B cell (primary cell): ENCODE results near the gene PLAAT3. TPM values are rescaled to one million over a fixed set of nuclear protein-coding genes. Genes with fewer than 3 reads are reported as not detected.
A peak's percentile ranks its signal among the peaks of the same experiment; 100 is the strongest.

Source experiments
- ATAC-seq: fragments of 200-7000 bp; cut with Tn5 transposase; one replicate; pipeline ENCODE4 v1.10.0; 2021; ENCODE audit warnings: low read depth, mild to moderate bottlenecking, moderate number of reproducible peaks, moderate library complexity
- CTCF ChIA-PET: fragments of 350-600 bp; sonication (Branson Sonifier 250); formaldehyde crosslinking; loops from one replicate; lab custom pipeline; 2021; ENCODE audit warnings: antibody characterized with exemption, inconsistent platforms; lab: Charles Lee
- POLR2A ChIA-PET: fragments of 350-600 bp; sonication (Branson Sonifier 250); formaldehyde crosslinking; loops from one replicate; lab custom pipeline; 2021; ENCODE audit warnings: antibody characterized with exemption; lab: Charles Lee
- DNase-seq: peaks from one replicate; pipeline ENCODE4 v3.0.0; 2013
- H2AFZ ChIP-seq: 2 replicates; pipeline ENCODE4 v1.6.1; 2012; ENCODE audit warnings: mild to moderate bottlenecking, low read depth, low read length; ENCODE audit not compliant: insufficient read depth, poor library complexity, severe bottlenecking
- H3K27ac ChIP-seq, 2 donors: 1 replicate in 1 of 2; 2 replicates in 1 of 2; pipeline ENCODE4 v1.5.1; 2012 to 2013; ENCODE audit warnings: low read length in 2 of 2, mild to moderate bottlenecking in 2 of 2, moderate library complexity in 1 of 2
- H3K27me3 ChIP-seq, 4 experiments: fragments of 200-600 bp in 1 of 4; sonication (generic) in 1 of 4; replicated peaks in 1 of 4; 1 replicate in 2 of 4; 2 replicates in 2 of 4; pipeline versions ENCODE4 v1.6.1 to v1.7.0; 2013 to 2016; ENCODE audit warnings: low read length in 3 of 4, mild to moderate bottlenecking in 2 of 4, mixed read lengths in 1 of 4, moderate library complexity in 1 of 4; ENCODE audit not compliant: insufficient read depth in 4 of 4, control insufficient read depth in 3 of 4; ENCODE audit errors: control extremely low read depth in 1 of 4
- H3K36me3 ChIP-seq, 2 experiments: replicated peaks in 1 of 2; 1 replicate in 1 of 2; 2 replicates in 1 of 2; pipeline versions ENCODE4 v1.6.1 to v1.7.1; 2013; ENCODE audit warnings: low read length in 1 of 2; ENCODE audit not compliant: insufficient read depth in 2 of 2, control insufficient read depth in 1 of 2; ENCODE audit errors: control extremely low read depth in 1 of 2, extremely low read depth in 1 of 2
- H3K4me1 ChIP-seq, 2 donors: fragments of 200-600 bp in 1 of 2; sonication (generic) in 1 of 2; 1 replicate in 1 of 2; 2 replicates in 1 of 2; pipeline versions ENCODE4 v1.5.1 to v1.6.1; 2013 to 2017; ENCODE audit warnings: low read length in 2 of 2; ENCODE audit not compliant: control insufficient read depth in 2 of 2, insufficient read depth in 2 of 2
- H3K4me2 ChIP-seq: replicated peaks from 2 replicates; pipeline ENCODE3; 2012; ENCODE audit warnings: mild to moderate bottlenecking, low read depth, low read length; ENCODE audit not compliant: poor library complexity, severe bottlenecking
- H3K4me3 ChIP-seq, 5 experiments: fragments of 200-600 bp in 1 of 5; sonication (generic) in 1 of 5; 1 replicate in 3 of 5; 2 replicates in 2 of 5; pipeline versions ENCODE4 v1.5.1 to v1.7.0; 2011 to 2016; ENCODE audit warnings: low read length in 4 of 5, mild to moderate bottlenecking in 4 of 5, low read depth in 2 of 5, control low read depth in 1 of 5, moderate library complexity in 1 of 5; ENCODE audit not compliant: insufficient read depth in 1 of 5; ENCODE audit errors: control extremely low read depth in 1 of 5, extremely low read depth in 1 of 5
- H3K79me2 ChIP-seq: fragments of 200-600 bp; sonication (generic); one replicate; pipeline ENCODE4 v1.6.0; 2016; ENCODE audit warnings: low read length; ENCODE audit not compliant: control insufficient read depth, insufficient read depth
- H3K9ac ChIP-seq: fragments of 200-600 bp; sonication (generic); 2 replicates; pipeline ENCODE4 v1.6.1; 2017; ENCODE audit warnings: mild to moderate bottlenecking, low read length, moderate library complexity
- H3K9me3 ChIP-seq, 3 donors: one replicate each; pipeline versions ENCODE4 v1.6.1 to v1.7.1; 2013; ENCODE audit warnings: low read length in 2 of 3; ENCODE audit not compliant: control insufficient read depth in 2 of 3, insufficient read depth in 1 of 3; ENCODE audit errors: control extremely low read depth in 1 of 3
- H4K20me1 ChIP-seq: 2 replicates; pipeline ENCODE4 v1.6.0; 2012; ENCODE audit warnings: mild to moderate bottlenecking, low read length; ENCODE audit not compliant: insufficient read depth, control insufficient read depth, poor library complexity, severe bottlenecking
- H3K27ac Mint-ChIP-seq: one replicate; pipeline ENCODE4 v1.8.0; 2021; ENCODE audit warnings: mixed read lengths
- H3K27me3 Mint-ChIP-seq: one replicate; pipeline ENCODE4 v1.8.0; 2021; ENCODE audit warnings: mixed read lengths
- H3K4me1 Mint-ChIP-seq: one replicate; pipeline ENCODE4 v1.8.0; 2021; ENCODE audit warnings: mixed read lengths
- H3K4me3 Mint-ChIP-seq: one replicate; pipeline ENCODE4 v1.8.0; 2021; ENCODE audit warnings: mixed read lengths
- H3K9me3 Mint-ChIP-seq: one replicate; pipeline ENCODE4 v1.8.0; 2022; ENCODE audit warnings: mixed read lengths; ENCODE audit not compliant: insufficient read depth
- CTCF ChIP-seq: fragments of 200-600 bp; IDR thresholded peaks from one replicate; pipeline ENCODE4 v1.8.0; 2022; ENCODE audit warnings: antibody characterized with exemption, mild to moderate bottlenecking
- EZH2 ChIP-seq: IDR thresholded peaks from 2 replicates; pipeline ENCODE4 v1.6.1; 2012; ENCODE audit warnings: borderline replicate concordance, low read depth, mild to moderate bottlenecking, moderate library complexity, low read length; ENCODE audit not compliant: insufficient read depth, poor library complexity, severe bottlenecking
- WGBS: methylation state at CpG from one replicate; pipeline ENCODE4 v1.1.5; 2013; ENCODE audit warnings: missing lambda C conversion rate; ENCODE audit not compliant: insufficient coverage; 5-methylcytosine and 5-hydroxymethylcytosine counted together
- intact Hi-C: fragments of 100-400 bp; cut with micrococcal nuclease; formaldehyde crosslinking; loops from one replicate; pipeline ENCODE4 v1.10.0; 2022
- polyA plus RNA-seq: library from polyadenylated mRNA; depleted of rRNA; stranded (reverse); fragments of >200 nt; gene quantifications from 2 replicates; pipeline ENCODE4 v1.2.3, GENCODE V29; 2012
- total RNA-seq, 2 donors: library from RNA; stranded (reverse); fragments of 120-200 nt in 1 of 2; gene quantifications; 1 replicate in 1 of 2; 2 replicates in 1 of 2; pipeline versions ENCODE4 v1.2.3 to v1.2.4, GENCODE V29; 2013 to 2022

The PLAAT3 gene
- total and polyA plus RNA-seq, 2 donors (not counting 1 experiment from before 2014, with no cell fraction given), result 2.3 to 3.1 TPM

DNA sequence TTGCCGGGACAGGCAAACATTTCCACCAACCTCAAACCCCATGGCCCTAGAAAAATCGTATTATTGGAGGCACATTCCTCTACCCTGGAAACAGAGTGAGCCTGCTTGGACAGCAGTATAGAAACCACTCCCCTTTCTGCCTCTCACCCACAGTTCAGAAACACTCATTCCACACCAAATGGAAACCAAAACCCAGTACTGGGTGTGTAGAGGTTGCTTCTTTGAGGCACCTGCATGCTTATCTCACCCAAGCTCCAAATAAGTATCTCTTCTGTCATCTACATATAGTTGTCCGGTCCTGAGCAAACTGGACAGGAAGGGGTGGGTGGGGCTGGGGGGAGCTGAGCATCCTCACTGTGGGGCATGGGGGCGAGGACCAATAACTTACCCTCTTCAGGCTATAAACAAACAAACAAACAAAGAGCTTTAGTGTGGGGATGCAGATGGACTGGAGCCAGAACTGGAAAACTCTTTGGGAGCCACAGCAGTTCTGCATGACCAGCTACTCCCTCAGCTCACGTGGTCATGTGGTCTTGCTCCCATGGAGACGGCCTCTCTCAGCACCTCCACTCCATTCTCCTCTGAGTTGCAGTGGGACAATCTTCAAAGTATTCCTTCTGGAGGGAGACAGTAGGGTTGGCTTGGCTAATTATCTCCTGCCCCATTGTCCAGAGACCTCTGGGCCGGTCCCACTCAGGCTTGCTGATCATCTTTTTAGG is 50.0 kb downstream of the PLAAT3 start:
- Mint-ChIP-seq H3K9me3 (no peaks in the 10 kb centered on the region), H3K4me1 (peaks cover 41% of the 10 kb centered on the region), H3K4me3 (no peak overlapping the region), H3K27ac (no peak overlapping the region), H3K27me3 (peaks cover 18% of the 10 kb centered on the region)
- Histone ChIP-seq H3K4me3 (no peak overlapping the region), H3K36me3 (no peaks in the 10 kb centered on the region), H3K27ac (no peak overlapping the region), H3K79me2 (no peaks in the 10 kb centered on the region), H3K4me1 (peaks cover 33 to 44% of the 10 kb centered on the region in 2 donors), H3K4me2 (peak overlapping the region; percentile 11), H2AFZ (no peak overlapping the region), H3K27me3 (peaks cover 0 to 4% (median 2%) of the 10 kb centered on the region in 4 experiments), H3K9ac (no peak overlapping the region), H4K20me1 (no peaks in the 10 kb centered on the region), H3K9me3 (peaks cover 0 to 5% (median 0%) of the 10 kb centered on the region in 3 donors)
- DNase-seq (peak; percentile 52), ATAC-seq (no peak)
- WGBS, result 89% methylated on average over 2 of the region's 7 CpGs
- intact Hi-C loops, result no loop called here
- CTCF ChIA-PET, result interaction anchor here (1.4 kb wide), 1 partner anchor 27 kb away, joined by 3 read pairs; no protein-coding TSS in a partner anchor
- TF ChIP-seq EZH2 (no peak), CTCF (no peak)
- POLR2A ChIA-PET, result interaction anchor here (0.5 kb wide), 1 partner anchor 1689 kb away, joined by 4 read pairs; no protein-coding TSS in a partner anchor
